ENCODE data around the gene ADGRG3.

- no peak for TF ChIP-seq ESRRG (CRISPR knock-in tag; IDR thresholded peaks at IDR 0.05)
- TF ChIP-seq PPARA (CRISPR knock-in tag; IDR thresholded peaks at IDR 0.05; ENCODE audit: borderline replicate concordance): no peak
- no peak for TF ChIP-seq CREB5 (CRISPR knock-in tag; IDR thresholded peaks at IDR 0.05; ENCODE audit: low read depth)
- TF ChIP-seq ZFP3 (CRISPR knock-in tag; IDR thresholded peaks at IDR 0.05): no peak
- TF ChIP-seq GLIS3 (CRISPR knock-in tag; IDR thresholded peaks at IDR 0.05): no peak
- TF ChIP-seq PATZ1 (CRISPR knock-in tag; IDR thresholded peaks at IDR 0.05; ENCODE audit: borderline replicate concordance): no peak
- no peak for TF ChIP-seq ZFP30 (CRISPR knock-in tag; IDR thresholded peaks at IDR 0.05)
- no peak for TF ChIP-seq TCF4 (CRISPR knock-in tag; IDR thresholded peaks at IDR 0.05; ENCODE audit: borderline replicate concordance)
- no peak for TF ChIP-seq ARNTL (CRISPR knock-in tag; IDR thresholded peaks at IDR 0.05; ENCODE audit: borderline replicate concordance, low read depth)
These were observed 4.3 kb downstream of the ADGRG3 start for GRCh38 chr16:57672416-57672815.
